ENCODE measurements around the gene TMEM151B.

- TF ChIP-seq CTCF (IDR thresholded peaks at IDR 0.05) (no peak), EP300 (IDR thresholded peaks at IDR 0.05; ENCODE audit: low read depth) (no peak), POLR2AphosphoS5 (IDR thresholded peaks at IDR 0.05) (no peak), POLR2A (IDR thresholded peaks at IDR 0.05) (no peak)
These were observed 40.7 kb upstream of the TMEM151B start for GRCh38 chr6:44229376-44230033.

Data from transverse colon (tissue), 4 donors.